Effector CD8-positive, alpha-beta T cell (primary cell): ENCODE results near the gene RAPGEF3.

Experiments
- DNase-seq: peaks from one replicate; lab custom pipeline; 2025; lab: John Stamatoyannopoulos, UW

The RAPGEF3 gene

GRCh38 chr12:47757840-47758583 is 668 bp downstream of the RAPGEF3 start:
- DNase-seq, result no peak

DNA sequence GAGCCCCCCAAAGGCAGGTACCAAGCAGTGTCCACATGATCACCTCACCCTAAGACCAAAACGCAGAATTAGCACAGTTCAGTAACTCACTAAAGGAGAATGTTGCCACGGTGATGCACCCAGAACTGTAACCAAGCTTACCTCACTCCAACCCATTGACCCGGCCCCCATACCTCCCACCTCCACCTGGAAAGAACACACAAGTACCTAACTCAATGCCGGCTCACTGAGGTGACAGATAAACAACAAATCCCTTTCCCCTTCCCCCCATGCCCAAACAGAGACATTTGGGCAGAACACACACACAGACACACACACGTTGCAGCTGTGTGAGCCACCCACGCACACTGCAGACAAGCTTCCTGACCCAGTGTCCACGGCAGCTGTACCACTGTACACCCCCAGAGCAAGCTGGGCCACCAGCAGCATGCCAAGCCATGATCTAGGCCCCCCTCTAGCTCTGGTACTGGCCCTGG is 1.3 kb downstream of the RAPGEF3 start:
- no peak for DNase-seq

DNA sequence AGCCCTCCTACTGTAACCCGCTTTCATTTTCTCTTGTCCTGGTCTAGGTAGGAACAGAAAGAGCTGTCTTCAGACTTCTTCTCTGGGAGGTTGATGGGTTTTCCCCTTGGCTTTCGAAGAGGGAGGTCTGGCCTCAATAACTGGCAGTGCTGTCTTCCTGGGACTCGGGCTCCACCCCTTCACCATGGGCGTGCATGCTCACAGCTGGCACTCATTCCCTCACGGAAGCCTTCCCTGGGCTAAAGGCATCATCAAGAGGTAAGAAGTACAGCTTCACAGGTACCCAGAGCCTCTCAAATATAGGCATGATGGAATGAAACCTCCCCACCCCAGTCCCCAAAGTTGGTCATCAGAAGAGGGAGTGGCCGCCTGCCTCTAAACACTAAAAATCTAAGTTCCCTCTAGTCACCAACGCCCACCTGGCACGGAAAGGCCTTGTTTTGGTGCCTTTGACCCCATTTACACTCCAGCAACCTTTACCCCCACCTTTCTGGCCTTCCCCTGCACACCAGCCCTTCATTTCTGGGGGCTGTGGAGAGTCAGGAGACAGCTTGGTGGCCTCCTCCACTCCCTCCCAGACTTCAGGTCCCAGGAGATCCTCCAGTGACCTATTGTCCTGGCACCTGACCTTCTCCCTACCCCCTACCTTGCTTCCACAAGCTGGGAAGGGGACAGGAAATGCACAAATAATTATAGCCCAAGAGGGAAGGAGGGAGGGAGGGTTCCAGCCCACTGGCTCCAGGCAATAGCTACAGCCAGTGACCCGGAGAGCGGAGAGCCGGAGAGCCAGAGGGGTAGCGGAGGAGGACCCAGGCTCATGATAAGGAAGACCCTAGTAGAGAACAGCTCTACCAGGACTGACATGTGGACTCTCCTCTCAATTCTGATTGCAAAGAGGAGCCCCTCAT is 2.8 kb downstream of the RAPGEF3 start:
- no peak for DNase-seq

- no peak for DNase-seq
These were observed 3.8 kb downstream of the RAPGEF3 start for GRCh38 chr12:47754881-47755280.

GRCh38 chr12:47754126-47754525 is 4.6 kb downstream of the RAPGEF3 start:
- DNase-seq, result no peak

DNA sequence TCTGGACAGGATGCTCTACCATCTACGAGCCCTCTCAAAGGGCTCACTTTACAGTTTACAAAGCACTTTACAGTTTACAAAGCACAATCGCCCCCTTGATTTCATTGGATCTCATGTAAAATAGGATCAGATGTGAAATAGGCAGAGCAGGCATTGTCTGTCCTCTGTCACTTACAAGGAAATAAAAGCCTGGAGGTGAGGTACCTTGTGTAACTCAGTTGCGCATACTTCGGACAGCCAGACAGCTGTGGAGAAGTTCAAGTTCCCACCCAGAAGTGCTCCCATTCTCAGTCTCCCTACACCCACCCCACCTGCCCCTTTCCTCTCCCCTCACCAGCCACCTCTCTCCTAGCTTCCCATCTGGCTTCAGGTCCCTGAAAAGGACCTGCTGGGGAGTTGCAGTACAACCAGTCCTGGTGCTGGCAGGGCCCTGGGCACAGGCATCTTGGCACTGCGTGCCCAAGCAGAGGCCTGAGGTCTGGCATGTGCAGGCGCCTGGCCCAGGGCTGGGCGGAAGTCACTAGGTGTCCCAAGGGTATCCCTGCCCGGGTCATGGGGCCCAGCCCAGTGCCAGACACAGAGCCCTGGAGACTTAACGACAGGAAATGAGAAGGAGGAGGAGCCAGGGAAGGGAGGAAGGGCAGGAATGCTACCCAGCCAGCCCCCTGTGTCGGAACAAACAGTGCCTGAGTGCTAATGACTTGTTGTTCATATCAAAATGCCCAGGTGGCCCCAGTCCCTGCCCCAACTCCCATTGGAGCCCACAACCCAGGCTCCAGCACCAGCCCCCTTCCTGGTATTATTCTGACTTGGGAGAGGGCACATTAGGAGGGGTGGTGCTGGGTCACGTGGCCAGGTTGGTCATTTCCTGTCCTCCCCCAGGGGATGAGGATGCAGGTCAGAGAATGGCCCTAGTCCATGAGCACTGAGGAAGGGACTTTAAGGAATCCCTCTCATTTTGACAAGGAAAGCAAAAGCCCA is 5.4 kb downstream of the RAPGEF3 start:
- no peak for DNase-seq

- DNase-seq, result no peak
These were observed 6.1 kb downstream of the RAPGEF3 start for GRCh38 chr12:47752552-47752951.

DNA sequence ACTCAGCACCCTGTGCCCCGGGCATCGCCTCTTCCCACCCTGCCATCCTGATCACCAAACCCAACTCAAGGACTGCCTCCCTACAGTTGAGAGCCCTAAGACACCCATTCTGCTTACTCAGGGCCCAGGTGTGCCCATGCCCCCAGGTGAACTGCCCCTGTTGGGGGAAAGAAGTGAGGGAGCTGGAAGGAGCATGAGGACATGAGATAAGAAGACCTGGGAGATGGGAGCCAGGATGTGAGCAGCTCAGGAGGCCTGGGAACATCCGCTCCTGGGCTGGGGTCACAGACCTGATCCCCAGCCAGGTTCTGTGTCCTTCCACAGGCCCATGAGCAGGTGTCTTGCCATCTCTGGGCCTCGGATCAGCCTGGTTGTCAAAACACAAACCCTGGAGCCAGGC is 6.6 kb downstream of the RAPGEF3 start:
- no peak for DNase-seq

DNA sequence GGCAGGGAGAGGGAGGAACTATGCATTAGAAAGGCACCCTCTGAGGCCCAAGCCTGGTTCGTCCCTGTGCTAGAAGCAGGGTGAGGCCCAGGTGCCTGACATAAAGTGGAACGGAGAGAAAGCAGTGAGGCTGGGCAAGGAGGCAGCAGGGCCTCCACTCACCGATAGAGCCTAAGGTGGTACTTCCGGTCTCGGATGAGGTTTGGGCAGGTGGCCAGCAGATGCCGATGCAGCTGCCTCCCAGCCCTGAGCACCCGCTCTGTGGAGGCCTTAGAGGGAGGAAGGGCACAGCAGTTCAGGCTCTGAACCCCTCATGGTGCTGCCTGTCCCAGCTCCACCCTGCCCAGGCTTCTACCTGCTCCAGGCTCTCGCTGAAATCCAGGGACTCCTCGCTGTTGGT is 7.1 kb downstream of the RAPGEF3 start:
- no peak for DNase-seq

- DNase-seq, result no peak
These were observed 7.7 kb downstream of the RAPGEF3 start for GRCh38 chr12:47750916-47751470.

GRCh38 chr12:47750229-47750798 is 8.4 kb downstream of the RAPGEF3 start:
- no peak for DNase-seq

DNA sequence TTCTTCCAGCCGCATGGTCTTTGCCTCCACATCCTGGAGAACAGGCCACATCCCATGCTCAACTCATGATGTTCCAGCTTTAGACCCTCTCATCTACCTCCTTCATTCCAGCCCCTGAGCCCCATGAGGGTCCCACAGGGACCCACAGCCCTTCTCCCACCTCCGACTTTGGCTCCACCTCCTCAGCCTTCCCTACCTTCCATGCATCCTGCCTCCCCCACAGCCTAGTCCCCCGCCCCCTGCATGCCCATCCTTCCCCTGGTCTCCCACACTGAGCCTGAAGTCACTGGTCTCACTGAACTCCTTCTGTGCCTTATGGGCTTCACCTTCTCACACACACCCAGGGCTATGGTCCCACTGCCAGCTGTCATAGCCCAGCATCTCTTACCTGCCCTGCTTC is 9.8 kb downstream of the RAPGEF3 start:
- DNase-seq, result no peak

DNA sequence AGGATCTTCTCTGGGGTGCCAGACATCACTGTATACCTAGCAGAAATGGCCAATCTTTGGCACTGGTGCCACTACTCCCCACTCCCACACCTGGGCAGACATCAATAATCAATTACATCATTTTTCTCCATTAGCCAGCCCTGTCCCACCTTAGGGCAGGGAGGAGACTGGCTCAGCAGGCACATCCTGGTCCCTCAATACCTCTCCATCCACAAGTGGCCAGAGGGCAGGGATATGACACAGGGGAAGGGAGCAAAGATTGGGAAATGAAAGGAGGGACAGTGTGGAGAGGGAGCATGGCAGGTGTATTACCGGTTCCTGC is 10.2 kb downstream of the RAPGEF3 start:
- no peak for DNase-seq

- DNase-seq, result no peak
These were observed 10.8 kb downstream of the RAPGEF3 start for GRCh38 chr12:47747596-47748506.

GRCh38 chr12:47747126-47747525 is 11.6 kb downstream of the RAPGEF3 start:
- DNase-seq, result no peak

DNA sequence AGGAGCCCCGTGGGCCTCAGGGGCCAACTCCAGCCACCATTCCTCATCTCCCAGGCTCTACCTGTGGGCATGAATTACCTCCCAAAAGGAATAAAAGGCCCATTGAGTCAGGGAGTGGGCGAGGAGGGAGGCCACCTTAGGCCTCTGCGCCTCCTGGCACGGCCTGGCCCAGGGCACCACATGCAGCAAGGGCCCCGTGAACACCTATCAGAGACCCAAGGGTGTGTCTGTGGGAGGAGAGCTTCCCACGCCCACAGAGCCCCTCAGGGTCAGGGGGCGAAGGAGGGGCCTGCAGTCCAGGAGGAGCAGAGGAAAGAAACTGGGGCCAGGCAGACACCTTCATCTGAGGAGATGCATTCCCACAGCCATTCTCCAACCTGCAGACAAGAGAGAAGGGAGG is 12.2 kb downstream of the RAPGEF3 start:
- no peak for DNase-seq

DNA sequence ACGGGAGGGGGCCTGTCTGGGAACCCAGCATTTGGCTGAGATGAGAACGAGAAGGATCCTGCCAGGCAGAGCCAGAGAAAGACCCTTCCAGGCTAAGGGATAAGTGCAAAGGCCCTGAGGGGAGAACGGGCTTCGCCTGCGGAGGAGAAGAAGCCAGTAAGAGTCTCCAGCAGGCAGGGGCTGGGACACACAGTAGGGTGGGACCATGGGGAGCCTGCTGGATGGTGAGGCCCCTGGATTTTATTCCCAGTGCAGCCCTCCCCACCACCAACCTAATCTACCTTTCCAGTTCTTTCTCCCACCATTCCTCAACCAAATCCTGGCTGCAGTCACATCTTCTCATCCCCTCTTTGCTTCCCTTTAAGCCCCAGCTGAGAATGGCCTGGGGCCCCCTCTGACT is 12.6 kb downstream of the RAPGEF3 start:
- no peak for DNase-seq

DNA sequence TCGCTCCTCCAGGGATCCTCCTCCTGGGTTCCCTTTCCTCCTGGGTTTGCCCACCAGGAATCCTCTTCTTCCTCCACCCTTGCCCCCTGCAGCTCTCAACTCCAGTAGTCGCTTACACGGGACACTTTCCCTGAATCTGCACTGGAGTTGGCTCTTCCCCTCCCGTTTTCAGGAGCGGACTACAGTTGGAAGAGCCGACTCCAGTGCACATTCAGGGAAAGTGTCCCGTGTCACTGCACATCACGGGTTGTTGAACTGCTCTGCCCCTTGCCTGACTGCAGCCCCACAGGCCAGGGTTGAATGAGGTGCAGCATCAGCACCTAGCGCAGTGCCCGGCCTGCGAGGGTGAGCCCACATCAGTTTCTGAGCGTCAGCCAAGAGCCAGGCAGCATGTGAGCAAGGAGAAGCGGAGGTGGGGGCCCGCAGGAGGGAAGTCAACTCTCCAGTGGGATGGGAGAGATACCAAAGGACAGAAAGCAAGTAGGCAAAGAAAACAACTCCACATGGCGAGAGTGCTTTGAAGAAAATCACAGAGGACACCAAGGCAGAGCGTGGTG is 13.1 kb downstream of the RAPGEF3 start:
- no peak for DNase-seq

DNA sequence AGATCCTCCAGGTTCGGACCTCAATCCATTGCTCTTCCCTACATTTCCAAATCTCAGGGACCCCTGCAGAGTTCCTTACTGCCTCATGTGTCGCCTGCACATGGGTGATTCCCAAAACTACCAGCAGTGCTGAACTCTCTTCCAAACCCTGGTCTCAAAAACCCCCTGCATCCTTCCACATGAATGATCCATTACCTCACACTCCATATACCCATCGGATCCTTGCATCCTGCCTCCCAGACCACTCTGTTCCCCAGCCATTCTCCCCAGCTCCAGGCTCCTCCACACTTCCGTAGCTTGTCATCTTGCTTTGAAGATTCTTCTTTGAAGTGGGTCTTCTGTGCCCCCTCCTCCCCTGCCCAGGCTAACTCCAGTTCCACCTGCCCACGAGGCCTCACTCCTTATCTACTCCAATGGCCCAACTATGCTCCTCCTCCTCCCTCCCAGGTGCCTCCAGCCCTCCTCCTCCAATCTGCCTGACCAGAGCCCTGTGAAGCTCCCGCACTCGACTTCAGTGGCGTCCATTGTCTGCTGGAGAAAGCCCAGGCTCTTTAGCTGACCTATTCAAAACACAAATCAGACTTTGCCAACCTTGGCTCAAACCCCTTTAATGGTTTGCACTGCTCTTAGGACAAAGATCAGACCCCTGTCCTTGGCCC is 13.8 kb downstream of the RAPGEF3 start:
- no peak for DNase-seq
